HG03159 (cell line): ENCODE data around the gene LRRFIP2.
"Not testable (repeated sequence)": the region's sequence is repeated elsewhere in the genome, so short reads cannot be mapped to it uniquely, and the experiment has no call there.

ENCODE experiments used
- ATAC-seq: cut with Tn5 transposase; IDR thresholded peaks from one replicate; pipeline ENCODE4 v1.9.1; 2021; ENCODE audit warnings: mild to moderate bottlenecking, moderate library complexity; ENCODE audit not compliant: unreplicated experiment

LRRFIP2 gene

GRCh38 chr3:37146927-37147326 lies 27.5 kb downstream of the LRRFIP2 start:
- not testable (repeated sequence) for ATAC-seq

- ATAC-seq, result no peak
These were observed 28.8 kb downstream of the LRRFIP2 start for GRCh38 chr3:37145611-37146010.

GRCh38 chr3:37144806-37145205 lies 29.6 kb downstream of the LRRFIP2 start:
- no peak for ATAC-seq

- no peak for ATAC-seq
These were observed 30.6 kb downstream of the LRRFIP2 start for GRCh38 chr3:37143821-37144220.

- no peak for ATAC-seq
These were observed 32.7 kb downstream of the LRRFIP2 start for GRCh38 chr3:37141676-37142075.

- ATAC-seq, result no peak
These were observed 33.4 kb downstream of the LRRFIP2 start for GRCh38 chr3:37140899-37141541.

GRCh38 chr3:37139567-37140052 lies 34.8 kb downstream of the LRRFIP2 start:
- ATAC-seq, result no peak

GRCh38 chr3:37138816-37139215 lies 35.6 kb downstream of the LRRFIP2 start:
- no peak for ATAC-seq

- no peak for ATAC-seq
These were observed 36.9 kb downstream of the LRRFIP2 start for GRCh38 chr3:37137516-37137915.

- no peak for ATAC-seq
These were observed 38.3 kb downstream of the LRRFIP2 start for GRCh38 chr3:37136067-37136466.

- ATAC-seq, result no peak
These were observed 38.8 kb downstream of the LRRFIP2 start for GRCh38 chr3:37135561-37135960.

- no peak for ATAC-seq
These were observed 42.0 kb downstream of the LRRFIP2 start for GRCh38 chr3:37132334-37132733.

- no peak for ATAC-seq
These were observed 42.6 kb downstream of the LRRFIP2 start for GRCh38 chr3:37131860-37132144.

- ATAC-seq, result no peak
These were observed 43.2 kb downstream of the LRRFIP2 start for GRCh38 chr3:37130984-37131859.

- no peak for ATAC-seq
These were observed 43.9 kb downstream of the LRRFIP2 start for GRCh38 chr3:37130448-37130847.

GRCh38 chr3:37129871-37130270 lies 44.5 kb downstream of the LRRFIP2 start:
- ATAC-seq, result no peak

GRCh38 chr3:37127340-37127739 lies 47.0 kb downstream of the LRRFIP2 start:
- no peak for ATAC-seq

- ATAC-seq, result no peak
These were observed 47.5 kb downstream of the LRRFIP2 start for GRCh38 chr3:37126856-37127255.

- no peak for ATAC-seq
These were observed 48.9 kb downstream of the LRRFIP2 start for GRCh38 chr3:37125195-37126073.

GRCh38 chr3:37124435-37124834 lies 49.9 kb downstream of the LRRFIP2 start:
- ATAC-seq, result no peak

GRCh38 chr3:37123292-37123691 lies 51.1 kb downstream of the LRRFIP2 start:
- ATAC-seq, result no peak
